H1 (cell line): ENCODE results near the gene THBS1. TPM values are rescaled to one million over a fixed set of nuclear protein-coding genes. Genes with fewer than 3 reads are reported as not detected.

ENCODE experiments used
- polyA plus RNA-seq, 7 experiments: library from polyadenylated mRNA; depleted of rRNA in 3 of 7; stranded (reverse) in 5 of 7; unstranded in 2 of 7; fragments of >200 nt in 5 of 7; fragments of 200-250 nt in 2 of 7; gene quantifications; 1 replicate in 5 of 7; 2 replicates in 1 of 7; 4 replicates in 1 of 7; pipeline versions ENCODE4 v1.2.1 to v1.2.3, GENCODE V29; 2011 to 2013; ENCODE audit warnings: missing spikeins in 2 of 7, mixed read lengths in 2 of 7
- total RNA-seq: library from RNA; stranded (reverse); fragmentation: NEBNext Ultra II Directional; extraction: Animal tissue kit (Norgen Biotek cat#: 25700); gene quantifications from 2 replicates; pipeline ENCODE4 v1.2.1, GENCODE V29; 2021

Gene THBS1
- total and polyA plus RNA-seq, 2 of the 8 experiments (the other 6 are each of a cell fraction or from before 2014, with no cell fraction given): 10.3 to 63.3 TPM

Other genes with a start within 250 kb of the THBS1 start
- gene FSIP1, start 201.8 kb downstream of the THBS1 start, total RNA-seq: 0.88 and 1.3 TPM in 2 replicates
- 0.08 and 0.18 TPM in 2 replicates for gene FSIP1, start 201.8 kb downstream of the THBS1 start, polyA plus RNA-seq (2011; rRNA removed)